Jurkat, Clone E6-1 (cell line): Measurements from ENCODE around the gene TMEM232.
"Not testable (repeated sequence)": the region's sequence is repeated elsewhere in the genome, so short reads cannot be mapped to it uniquely, and the experiment has no call there.

ENCODE experiments used
- DNase-seq: peaks from one replicate; pipeline ENCODE4 v3.0.0-alpha.2; 2011; ENCODE audit warnings: low read depth, low spot score
- H3K4me3 ChIP-seq: 2 replicates; pipeline ENCODE4 v1.5.1; 2011; ENCODE audit warnings: mild to moderate bottlenecking, low read length, control low read depth, moderate library complexity

TMEM232 gene

GRCh38 chr5:110716247-110717245, 9.9 kb downstream of the TMEM232 start:
- H3K4me3 ChIP-seq, result no peak overlapping the region
- DNase-seq, result no peak

- no peak overlapping the region for H3K4me3 ChIP-seq
- DNase-seq, result no peak
These were observed 19.1 kb downstream of the TMEM232 start for GRCh38 chr5:110707260-110707844.

- no peak for DNase-seq
- no peak overlapping the region for H3K4me3 ChIP-seq
These were observed 21.1 kb downstream of the TMEM232 start for GRCh38 chr5:110705349-110705748.

GRCh38 chr5:110703481-110703880, 23.0 kb downstream of the TMEM232 start:
- no peak for DNase-seq
- H3K4me3 ChIP-seq, result no peak overlapping the region

GRCh38 chr5:110702704-110703103, 23.8 kb downstream of the TMEM232 start:
- DNase-seq, result no peak
- no peak overlapping the region for H3K4me3 ChIP-seq

GRCh38 chr5:110702300-110702699, 24.2 kb downstream of the TMEM232 start:
- DNase-seq, result no peak
- H3K4me3 ChIP-seq, result no peak overlapping the region

- DNase-seq, H3K4me3 ChIP-seq: not testable (repeated sequence)
These were observed 33.8 kb downstream of the TMEM232 start for GRCh38 chr5:110692669-110693068.

- not testable (repeated sequence) for DNase-seq, H3K4me3 ChIP-seq
These were observed 35.9 kb downstream of the TMEM232 start for GRCh38 chr5:110690587-110690986.

GRCh38 chr5:110687485-110687884, 39.0 kb downstream of the TMEM232 start:
- H3K4me3 ChIP-seq, result no peak overlapping the region
- DNase-seq, result no peak

- no peak overlapping the region for H3K4me3 ChIP-seq
- peak; percentile 57 for DNase-seq
These were observed 40.2 kb downstream of the TMEM232 start for GRCh38 chr5:110686270-110686669.

GRCh38 chr5:110681953-110682352, 44.5 kb downstream of the TMEM232 start:
- DNase-seq, result no peak
- no peak overlapping the region for H3K4me3 ChIP-seq

- no peak for DNase-seq
- H3K4me3 ChIP-seq, result no peak overlapping the region
These were observed 45.4 kb downstream of the TMEM232 start for GRCh38 chr5:110681109-110681508.

- not testable (repeated sequence) for H3K4me3 ChIP-seq, DNase-seq
These were observed 49.9 kb downstream of the TMEM232 start for GRCh38 chr5:110676554-110676953.

GRCh38 chr5:110665184-110665726, 61.2 kb downstream of the TMEM232 start:
- DNase-seq, result no peak
- H3K4me3 ChIP-seq, result no peak overlapping the region

GRCh38 chr5:110663525-110663924, 62.9 kb downstream of the TMEM232 start:
- no peak overlapping the region for H3K4me3 ChIP-seq
- no peak for DNase-seq

GRCh38 chr5:110658006-110658405, 68.5 kb downstream of the TMEM232 start:
- DNase-seq, result no peak
- no peak overlapping the region for H3K4me3 ChIP-seq

GRCh38 chr5:110653231-110653970, 73.1 kb downstream of the TMEM232 start:
- no peak overlapping the region for H3K4me3 ChIP-seq

GRCh38 chr5:110651507-110651906, 75.0 kb downstream of the TMEM232 start:
- no peak overlapping the region for H3K4me3 ChIP-seq
- DNase-seq, result no peak

More at GRCh38 chr5:110653231-110653970, 73.1 kb downstream of the TMEM232 start:
- DNase-seq, result no peak

- H3K4me3 ChIP-seq, result no peak overlapping the region
- no peak for DNase-seq
These were observed 82.1 kb downstream of the TMEM232 start for GRCh38 chr5:110644357-110644756.
